IPS-18c (cell line): Measurements from ENCODE around the gene KANK3.
"Not testable (repeated sequence)": the region's sequence is repeated elsewhere in the genome, so short reads cannot be mapped to it uniquely, and the experiment has no call there.

Experiments
- H3K4me3 ChIP-seq: 2 replicates; pipeline ENCODE4 v1.7.0; 2013; ENCODE audit warnings: low read depth, mild to moderate bottlenecking, low read length, moderate library complexity; ENCODE audit not compliant: insufficient read depth
- H3K9me3 ChIP-seq: one replicate; pipeline ENCODE4 v1.6.1; 2013; ENCODE audit warnings: mild to moderate bottlenecking, low read length, moderate library complexity; ENCODE audit not compliant: control insufficient read depth, insufficient read depth

Gene KANK3

DNA sequence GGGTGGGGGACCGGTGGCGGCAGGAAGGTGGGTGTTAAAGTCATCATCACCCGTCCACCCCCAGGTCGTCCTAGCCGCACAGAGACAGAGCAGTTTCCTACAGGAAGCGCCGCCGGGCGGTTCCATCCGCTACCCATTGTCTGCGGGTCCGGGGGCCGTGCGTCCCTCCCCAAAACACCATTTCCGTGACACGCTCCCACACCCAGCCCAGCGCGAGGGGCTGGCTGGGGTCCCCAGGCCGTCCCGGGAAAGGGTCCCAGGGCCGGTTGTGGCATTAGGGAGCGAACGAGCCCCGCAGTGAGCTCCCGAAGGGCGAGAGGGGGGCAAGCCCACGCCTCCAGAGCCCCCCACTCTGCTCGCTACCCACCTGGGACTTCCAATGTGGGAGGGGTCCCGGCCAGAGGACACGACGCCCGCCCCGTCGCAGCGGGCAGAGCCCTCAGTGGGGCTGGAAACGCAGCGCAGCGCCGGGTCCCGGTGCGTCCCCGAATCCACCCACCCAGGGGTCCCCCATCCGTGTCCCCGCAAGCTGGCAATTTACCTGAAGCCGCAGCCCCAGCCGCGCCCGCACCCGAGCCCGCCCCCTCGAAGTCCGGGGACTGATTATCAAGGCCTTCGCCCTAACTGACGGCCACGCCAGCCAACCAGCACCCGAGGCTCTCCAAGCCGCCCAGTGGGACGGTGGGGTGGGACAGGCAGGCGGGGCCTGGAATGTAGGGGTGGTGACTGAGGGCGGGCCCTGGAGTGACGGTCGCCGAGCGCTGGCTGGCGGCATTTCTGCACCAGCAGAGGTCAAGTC lies at the start of gene KANK3:
Gene KANK3 (minus strand): TSS at position 579 of the 799 bp plus-strand sequence. CDS start 5,434 bp downstream, outside the sequence.
- H3K9me3 ChIP-seq: no peaks in the 10 kb centered on the region
- peak within 1 kb of the TSS; percentile 71 for H3K4me3 ChIP-seq

DNA sequence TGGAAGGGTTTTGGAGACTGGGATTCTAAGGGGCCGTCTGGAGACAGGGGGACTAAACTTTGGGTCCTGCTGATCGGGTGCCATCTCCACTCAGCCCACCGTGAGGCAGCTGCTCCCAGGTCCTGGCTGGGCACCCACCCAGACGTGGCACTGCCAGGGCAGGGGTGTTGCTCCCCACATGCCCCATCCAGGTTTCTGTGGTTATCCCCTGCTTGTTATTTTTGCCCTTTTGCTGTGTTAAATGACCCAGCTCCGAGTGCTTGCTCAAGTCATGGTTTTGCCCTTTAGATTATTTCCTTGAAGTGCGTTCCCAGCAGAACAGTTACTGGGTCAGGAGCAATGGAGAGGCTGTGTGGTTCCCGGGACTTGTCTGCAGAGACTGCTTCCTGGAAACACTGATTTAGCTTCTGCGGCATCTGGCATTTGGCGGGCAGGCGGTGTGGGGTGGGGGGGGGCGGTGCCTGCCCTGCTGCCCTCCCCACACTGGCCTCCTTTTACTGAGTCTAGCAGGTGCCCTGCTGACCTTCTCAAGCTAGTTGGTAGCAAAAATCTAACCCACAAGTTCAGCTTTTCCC lies 49.0 kb upstream of the KANK3 start:
- Histone ChIP-seq H3K9me3 (no peaks in the 10 kb centered on the region), H3K4me3 (no peak overlapping the region)

DNA sequence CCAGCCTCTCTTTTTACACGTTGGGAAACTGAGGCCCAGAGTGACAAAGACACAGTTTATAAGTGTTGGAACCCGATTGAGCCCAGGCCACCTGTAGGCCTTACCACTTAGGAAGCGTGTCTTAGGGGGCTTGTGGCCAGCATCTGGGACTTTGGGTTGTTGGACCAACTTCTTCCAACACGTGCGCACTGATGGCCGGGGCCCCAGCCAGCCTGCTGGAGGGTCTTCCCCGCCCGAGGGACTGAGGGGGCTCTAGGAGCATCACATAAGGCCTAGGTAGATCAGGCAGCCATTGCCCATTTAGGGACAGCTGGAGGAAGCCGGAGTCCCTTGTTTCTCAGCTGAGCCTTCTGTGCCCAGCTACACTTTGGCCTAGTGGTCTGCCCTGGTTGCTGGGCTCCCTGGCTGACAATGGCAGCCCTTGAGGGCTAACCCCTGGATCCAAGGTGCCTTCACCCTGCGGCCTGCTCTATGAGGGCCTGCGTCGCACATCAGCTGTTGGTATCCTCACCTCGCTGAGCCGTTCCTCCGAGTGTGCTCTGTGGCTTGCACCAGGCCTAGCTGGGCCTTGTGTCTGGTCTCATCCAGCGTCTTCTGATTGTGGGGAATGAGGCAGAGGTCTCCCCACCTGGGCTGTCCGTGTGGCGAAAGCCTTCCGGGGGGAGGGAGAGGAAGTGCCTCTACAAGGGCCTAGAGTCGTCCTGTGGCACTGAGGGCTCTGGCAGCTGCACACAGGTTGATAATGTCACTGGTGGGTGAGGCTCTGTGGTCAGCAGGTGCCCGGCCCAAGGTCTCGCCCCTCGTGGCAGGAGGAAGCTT lies 48.3 kb upstream of the KANK3 start:
- Histone ChIP-seq H3K4me3 (peak overlapping the region; percentile 28), H3K9me3 (no peaks in the 10 kb centered on the region)

DNA sequence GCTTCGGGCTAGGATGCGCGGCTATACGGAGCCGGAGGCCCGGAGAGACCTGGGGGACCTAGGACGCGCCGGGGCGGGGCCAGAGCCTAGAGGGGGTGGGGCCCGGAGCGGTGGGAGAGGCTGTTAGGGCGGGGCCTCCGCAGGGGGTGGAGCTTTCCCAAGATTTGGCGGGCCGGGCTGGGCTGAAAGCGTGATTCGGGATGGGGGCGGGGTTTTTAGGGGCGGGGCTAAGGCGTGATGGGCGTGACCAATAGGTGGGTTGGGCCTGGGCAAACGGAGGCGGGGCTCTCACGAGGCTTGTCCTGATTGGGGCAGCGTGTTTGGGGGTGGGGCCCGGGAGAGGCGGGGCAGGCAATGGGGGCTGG lies 47.5 kb upstream of the KANK3 start:
- peak overlapping the region; percentile 99 for H3K4me3 ChIP-seq
- no peaks in the 10 kb centered on the region for H3K9me3 ChIP-seq

DNA sequence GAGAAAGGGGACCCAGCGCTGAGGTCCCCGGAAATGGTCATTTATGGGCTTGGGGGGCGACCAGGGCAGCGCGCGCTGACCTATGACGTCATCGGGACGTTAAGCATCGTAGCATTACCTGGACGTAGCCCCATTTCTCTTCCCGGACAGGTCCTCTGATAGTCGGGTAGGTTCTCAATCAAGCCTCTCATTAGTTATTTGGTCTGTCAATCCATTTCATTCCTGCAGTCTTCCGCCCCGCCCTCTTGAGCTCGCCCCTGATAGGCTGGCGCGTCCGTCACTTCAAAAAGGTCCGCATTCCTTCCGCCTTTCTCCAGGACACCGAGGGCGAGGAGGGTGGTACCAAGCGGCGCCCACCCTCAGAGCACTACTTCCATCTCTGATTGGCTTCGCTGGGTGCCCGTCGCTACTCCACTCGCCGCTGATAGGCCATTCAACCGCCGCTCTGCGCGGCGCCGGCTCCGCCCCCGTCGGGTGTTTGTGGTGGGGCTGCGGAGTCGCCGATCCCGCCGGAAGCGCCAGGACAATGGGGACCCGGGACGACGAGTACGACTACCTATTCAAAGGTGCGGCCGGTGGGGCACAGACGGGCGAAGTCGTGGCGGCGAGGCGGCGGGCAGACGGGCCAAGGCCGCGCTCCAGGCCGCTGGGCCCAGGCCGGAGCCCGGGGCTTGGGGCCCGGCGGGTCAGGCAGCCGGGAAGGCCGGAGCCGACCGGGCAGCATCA lies 47.0 kb upstream of the KANK3 start, which contains the start of gene RAB11B:
Gene RAB11B (plus strand): TSS at position 470 of the 726 bp plus-strand sequence. CDS start 57 bp downstream, at position 527.
- Histone ChIP-seq H3K4me3 (peak within 1 kb of the TSS; percentile 99), H3K9me3 (no peaks in the 10 kb centered on the region)

DNA sequence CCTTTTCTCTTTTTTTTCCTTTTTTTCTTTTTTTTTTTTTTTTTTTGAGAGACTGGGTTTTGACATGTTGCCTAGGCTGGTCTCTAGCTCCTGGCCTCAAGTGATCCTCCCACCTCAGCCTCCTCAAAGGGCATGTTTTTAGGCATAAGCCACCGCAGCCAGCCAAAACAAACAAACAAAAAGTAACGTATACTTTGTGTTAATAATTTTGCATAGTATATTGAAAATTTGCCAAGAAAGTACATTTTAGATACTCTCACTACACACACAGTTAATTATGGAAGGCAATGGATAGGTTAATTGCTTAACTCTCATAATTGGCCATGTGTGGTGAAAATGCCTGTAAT lies 45.5 kb upstream of the KANK3 start:
- H3K4me3 ChIP-seq: no peak overlapping the region
- no peaks in the 10 kb centered on the region for H3K9me3 ChIP-seq

DNA sequence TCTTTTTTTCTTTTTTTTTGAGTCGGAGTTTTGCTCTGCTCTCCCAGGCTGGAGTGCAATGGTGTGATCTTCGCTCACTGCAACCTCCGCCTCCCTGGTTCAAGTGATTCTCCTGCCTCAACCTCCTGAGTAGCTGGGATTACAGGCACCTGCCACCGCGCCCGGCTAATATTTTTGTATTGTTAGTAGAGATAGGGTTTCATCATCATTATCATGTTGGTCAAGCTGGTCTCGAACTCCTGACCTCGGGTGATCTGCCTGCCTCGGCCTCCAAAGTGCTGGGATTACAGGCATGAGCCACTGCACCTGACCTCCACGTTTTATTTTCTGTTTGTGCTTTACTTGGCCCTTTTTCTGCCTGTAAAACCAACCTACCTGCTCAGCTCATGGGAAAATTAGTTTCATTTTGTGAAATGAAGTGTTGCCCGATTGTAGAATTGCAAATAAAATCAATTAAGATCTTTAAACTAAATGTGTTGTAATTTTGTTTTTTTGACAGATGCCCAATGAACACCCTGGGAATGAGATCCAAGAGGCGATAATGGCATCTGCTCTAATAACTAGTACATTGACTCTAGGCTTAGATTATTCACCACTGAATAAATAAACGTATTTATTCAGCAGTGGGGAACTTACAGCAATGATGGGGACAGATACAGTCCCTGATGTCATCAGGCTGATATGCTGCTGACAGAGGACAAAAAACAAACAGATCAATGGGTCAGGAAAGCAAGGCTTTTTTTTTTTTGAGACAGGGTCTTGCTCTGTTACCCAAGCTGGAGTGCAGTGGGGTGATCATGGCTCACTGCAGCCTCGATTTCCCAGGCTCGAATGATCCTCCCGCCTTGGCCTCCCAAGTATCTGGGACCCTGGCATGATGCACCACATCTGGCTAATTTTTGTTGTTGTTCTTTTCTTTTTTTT lies 44.9 kb upstream of the KANK3 start:
- Histone ChIP-seq H3K4me3 (no peak overlapping the region), H3K9me3 (no peaks in the 10 kb centered on the region)

DNA sequence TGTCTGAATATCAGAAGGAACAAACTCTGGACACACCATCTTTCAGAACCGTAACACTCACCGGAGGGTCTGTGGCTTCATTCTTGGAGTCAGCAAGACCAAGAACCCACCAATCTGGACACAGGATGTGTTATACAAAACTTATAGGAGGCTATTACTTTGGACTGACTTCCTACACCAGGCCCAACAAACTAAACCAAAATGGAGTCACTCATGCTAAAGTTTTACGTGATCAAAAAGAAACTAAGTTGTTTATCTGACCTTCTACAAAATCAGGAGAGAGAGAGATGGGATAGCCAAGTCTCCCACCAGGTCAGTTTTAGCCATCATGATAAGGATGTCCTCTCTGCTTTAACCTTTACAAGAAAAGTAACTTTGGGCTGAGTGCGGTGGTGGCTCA lies 43.9 kb upstream of the KANK3 start:
- no peak overlapping the region for H3K4me3 ChIP-seq
- H3K9me3 ChIP-seq: no peaks in the 10 kb centered on the region

DNA sequence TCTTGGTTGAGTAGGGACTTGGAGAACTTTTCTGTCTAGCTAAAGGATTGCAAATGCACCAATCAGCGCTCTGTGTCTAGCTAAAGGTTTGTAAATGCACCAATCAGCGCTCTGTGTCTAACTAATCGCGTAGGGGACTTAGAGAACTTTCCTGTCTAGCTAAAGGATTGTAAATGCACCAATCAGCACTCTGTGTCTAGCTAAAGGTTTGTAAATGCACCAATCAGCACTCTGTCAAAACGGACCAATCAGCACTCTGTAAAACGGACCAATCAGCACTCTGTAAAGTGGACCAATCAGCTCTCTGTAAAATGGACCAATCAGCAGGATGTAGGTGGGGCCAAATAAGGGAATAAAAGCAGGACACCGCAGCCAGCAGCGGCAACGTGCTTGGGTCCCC lies 43.4 kb upstream of the KANK3 start:
- H3K9me3 ChIP-seq, H3K4me3 ChIP-seq: not testable (repeated sequence)

DNA sequence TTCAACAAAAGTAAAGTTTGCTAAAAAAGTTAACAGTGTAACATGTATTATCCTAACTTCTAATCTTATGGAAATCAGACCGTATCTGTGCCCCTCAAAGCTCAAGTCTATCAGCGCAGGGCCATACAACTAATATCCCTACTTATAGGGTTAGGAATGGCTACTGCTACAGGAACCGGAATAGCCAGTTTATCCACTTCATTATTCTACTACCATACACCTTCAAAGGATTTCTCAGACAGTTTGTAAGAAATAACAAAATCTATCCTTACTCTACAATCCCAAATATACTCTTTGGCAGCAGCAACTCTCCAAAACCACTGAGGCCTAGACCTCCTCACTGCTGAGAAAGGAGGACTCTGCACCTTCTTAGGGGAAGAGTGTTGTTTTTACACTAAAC lies 42.5 kb upstream of the KANK3 start:
- H3K4me3 ChIP-seq, H3K9me3 ChIP-seq: not testable (repeated sequence)

DNA sequence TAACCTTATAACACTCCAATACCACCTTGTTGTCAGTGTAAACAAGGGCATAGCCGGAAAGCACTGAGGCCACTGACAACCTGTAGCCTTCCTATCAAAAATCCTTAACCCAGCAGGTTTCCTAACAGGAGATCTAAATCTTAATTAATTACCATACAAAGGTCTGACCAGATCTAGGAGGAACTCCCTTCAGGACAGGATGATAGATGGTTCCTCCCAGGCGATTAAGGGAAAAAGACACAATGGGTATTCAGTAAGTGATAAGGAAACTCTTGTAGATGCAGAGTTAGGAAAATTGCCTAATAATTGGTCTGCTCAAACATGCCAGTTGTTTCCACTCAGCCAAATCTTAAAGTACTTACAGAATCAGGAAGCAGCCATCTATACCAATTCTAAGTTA lies 42.0 kb upstream of the KANK3 start:
- H3K9me3 ChIP-seq, H3K4me3 ChIP-seq: not testable (repeated sequence)

DNA sequence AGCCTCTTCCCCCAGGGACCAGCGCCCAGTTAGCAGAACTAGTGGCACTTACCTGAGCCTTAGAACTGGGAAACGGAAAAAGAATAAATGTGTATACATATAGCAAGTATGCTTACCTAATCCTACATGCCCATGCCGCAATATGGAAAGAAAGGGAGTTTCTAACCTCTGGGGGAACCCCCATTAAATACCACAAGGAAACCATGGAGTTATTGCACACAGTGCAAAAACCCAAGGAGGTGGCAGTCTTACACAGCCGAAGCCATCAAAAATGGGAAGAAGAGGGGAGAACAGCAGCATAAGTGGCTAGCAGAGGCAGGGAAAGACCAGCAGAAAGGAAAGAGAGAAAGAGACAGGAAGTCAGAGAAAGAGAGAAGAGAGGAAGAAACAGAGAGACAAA lies 41.5 kb upstream of the KANK3 start:
- not testable (repeated sequence) for H3K9me3 ChIP-seq, H3K4me3 ChIP-seq

DNA sequence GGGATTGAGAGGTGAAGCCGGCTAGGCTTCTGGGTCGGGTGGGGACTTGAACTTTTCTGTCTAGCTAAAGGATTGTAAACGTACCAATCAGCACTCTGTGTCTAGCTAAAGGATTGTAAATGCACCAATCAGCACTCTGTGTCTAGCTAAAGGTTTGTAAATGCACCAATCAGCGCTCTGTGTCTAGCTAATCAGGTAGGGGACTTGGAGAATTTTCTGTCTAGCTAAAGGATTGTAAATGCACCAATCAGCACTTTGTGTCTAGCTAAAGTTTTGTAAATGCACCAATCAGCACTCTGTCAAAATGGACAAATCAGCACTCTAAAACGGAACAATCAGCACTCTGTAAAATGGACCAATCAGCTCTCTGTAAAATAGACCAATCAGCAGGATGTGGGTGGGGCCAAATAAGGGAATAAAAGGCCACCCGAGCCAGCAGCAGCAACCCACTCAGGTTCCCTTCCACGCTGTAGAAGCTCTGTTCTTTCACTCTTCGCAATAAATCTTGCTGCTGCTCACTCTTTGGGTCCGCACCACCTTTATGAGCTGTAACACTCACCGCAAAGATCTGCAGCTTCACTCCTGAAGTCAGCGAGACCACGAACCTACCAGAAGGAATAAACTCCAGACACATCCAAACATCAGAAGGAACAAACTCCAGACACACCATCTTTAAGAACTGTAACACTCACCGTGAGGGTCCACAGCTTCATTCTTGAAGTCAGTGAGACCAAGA lies 36.3 kb upstream of the KANK3 start:
- H3K9me3 ChIP-seq: not testable (repeated sequence)

DNA sequence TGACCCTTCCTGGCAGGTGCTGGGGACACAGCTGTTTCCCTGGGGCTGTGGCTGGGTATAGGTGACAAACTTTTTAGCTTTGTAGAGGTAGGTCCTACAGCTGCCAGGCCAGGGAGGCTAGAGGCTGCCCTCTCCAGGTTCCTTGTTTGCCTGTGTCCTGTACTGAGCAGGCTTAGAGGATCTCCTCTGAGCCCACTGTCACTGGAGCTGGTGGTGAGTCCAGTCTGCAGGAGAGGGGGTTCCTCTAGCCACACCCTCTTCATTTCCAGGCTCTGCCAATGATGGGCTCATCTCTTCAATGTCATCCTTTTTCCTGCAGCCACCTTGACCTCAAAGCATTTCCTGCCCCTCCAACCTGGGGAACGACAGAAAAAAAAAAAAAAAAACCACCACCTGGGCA lies 34.5 kb upstream of the KANK3 start:
- H3K9me3 ChIP-seq: no peaks in the 10 kb centered on the region
- no peak overlapping the region for H3K4me3 ChIP-seq

More for the DNA sequence above, 36.3 kb upstream of the KANK3 start:
- H3K4me3 ChIP-seq: not testable (repeated sequence)

DNA sequence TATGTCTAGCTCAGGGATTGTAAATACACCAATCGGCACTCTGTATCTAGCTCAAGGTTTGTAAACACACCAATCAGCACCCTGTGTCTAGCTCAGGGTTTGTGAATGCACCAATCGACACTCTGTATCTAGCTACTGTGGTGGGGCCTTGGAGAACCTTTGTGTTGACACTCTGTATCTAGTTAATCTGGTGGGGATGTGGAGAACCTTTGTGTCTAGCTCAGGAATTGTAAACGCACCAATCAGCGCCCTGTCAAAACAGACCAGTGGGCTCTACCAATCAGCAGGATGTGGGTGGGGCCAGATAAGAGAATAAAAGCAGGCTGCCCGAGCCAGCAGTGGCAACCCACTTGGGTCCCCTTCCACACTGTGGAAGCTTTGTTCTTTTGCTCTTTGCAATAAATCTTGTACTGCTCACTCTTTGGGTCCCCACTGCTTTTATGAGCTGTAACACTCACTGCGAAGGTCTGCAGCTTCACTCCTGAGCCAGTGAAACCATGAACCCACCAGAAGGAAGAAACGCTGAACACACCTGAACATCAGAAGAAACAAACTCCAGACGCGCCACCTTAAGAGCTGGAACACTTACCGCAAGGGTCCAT lies 33.4 kb upstream of the KANK3 start:
- not testable (repeated sequence) for H3K9me3 ChIP-seq, H3K4me3 ChIP-seq

DNA sequence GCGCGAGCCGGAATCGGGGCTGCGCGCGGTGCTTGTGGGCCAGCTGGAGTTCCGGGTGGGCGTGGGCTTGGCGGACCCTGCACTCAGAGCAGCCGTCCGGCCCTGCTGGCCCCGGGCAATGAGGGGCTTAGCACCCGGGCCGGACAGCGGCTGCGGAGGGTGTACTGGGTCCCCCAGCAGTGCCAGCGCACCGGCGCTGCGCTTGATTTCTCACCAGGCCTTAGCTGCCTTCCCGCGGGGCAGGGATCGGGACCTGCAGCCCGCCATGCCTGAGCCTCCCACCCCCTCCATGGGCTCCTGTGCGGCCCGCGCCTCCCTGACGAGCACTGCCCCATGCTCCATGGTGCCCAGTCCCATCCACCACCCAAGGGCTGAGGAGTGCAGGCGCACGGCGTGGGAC lies 32.7 kb upstream of the KANK3 start:
- H3K9me3 ChIP-seq, H3K4me3 ChIP-seq: not testable (repeated sequence)
